ENCODE measurements around the gene TRIM33.

TRIM33 gene

GRCh38 chr1:114511032-114511785 lies at the start of gene TRIM33:
Gene TRIM33 (minus strand): TSS chr1:114511203. CDS start chr1:114511076, 127 bp downstream.
- DNase-seq, result peak; percentile 86

- DNase-seq, result no peak
Observed at GRCh38 chr1:114559356-114559755, 48.4 kb upstream of the TRIM33 start.

GRCh38 chr1:114558544-114558943 lies 47.5 kb upstream of the TRIM33 start:
- no peak for DNase-seq

- no peak for DNase-seq
Observed at GRCh38 chr1:114554577-114554976, 43.6 kb upstream of the TRIM33 start.

GRCh38 chr1:114552106-114552639 lies 41.2 kb upstream of the TRIM33 start:
- DNase-seq, result no peak

GRCh38 chr1:114551400-114551799 lies 40.4 kb upstream of the TRIM33 start:
- no peak for DNase-seq

GRCh38 chr1:114550336-114550735 lies 39.3 kb upstream of the TRIM33 start:
- DNase-seq, result no peak

- DNase-seq, result no peak
Observed at GRCh38 chr1:114549137-114549536, 38.1 kb upstream of the TRIM33 start.

GRCh38 chr1:114547076-114547475 lies 36.1 kb upstream of the TRIM33 start:
- DNase-seq, result no peak

- no peak for DNase-seq
Observed at GRCh38 chr1:114545796-114546195, 34.8 kb upstream of the TRIM33 start.

GRCh38 chr1:114545315-114545714 lies 34.3 kb upstream of the TRIM33 start:
- DNase-seq, result no peak

GRCh38 chr1:114540821-114541220 lies 29.8 kb upstream of the TRIM33 start:
- DNase-seq, result no peak

- no peak for DNase-seq
Observed at GRCh38 chr1:114540272-114540671, 29.3 kb upstream of the TRIM33 start.

GRCh38 chr1:114536043-114536442 lies 25.0 kb upstream of the TRIM33 start:
- no peak for DNase-seq

- no peak for DNase-seq
Observed at GRCh38 chr1:114535401-114535800, 24.4 kb upstream of the TRIM33 start.

- DNase-seq, result no peak
Observed at GRCh38 chr1:114531094-114531493, 20.1 kb upstream of the TRIM33 start.

- no peak for DNase-seq
Observed at GRCh38 chr1:114530224-114530623, 19.2 kb upstream of the TRIM33 start.

GRCh38 chr1:114524944-114525343 lies 13.9 kb upstream of the TRIM33 start:
- DNase-seq, result no peak

GRCh38 chr1:114522264-114522575 lies 11.2 kb upstream of the TRIM33 start:
- DNase-seq, result no peak

GRCh38 chr1:114521396-114522263 lies 10.6 kb upstream of the TRIM33 start:
- no peak for DNase-seq

GRCh38 chr1:114517348-114517747 lies 6.3 kb upstream of the TRIM33 start:
- DNase-seq, result no peak

GRCh38 chr1:114512595-114513280 lies 1.7 kb upstream of the TRIM33 start:
- no peak for DNase-seq

- DNase-seq, result no peak
Observed at GRCh38 chr1:114510274-114511031, 550 bp downstream of the TRIM33 start.
